K562 (cell line): ENCODE measurements around the gene ITPR1. TPM values are rescaled to one million over a fixed set of nuclear protein-coding genes. Genes with fewer than 3 reads are reported as not detected.
A peak's percentile ranks its signal among the peaks of the same experiment; 100 is the strongest.

ENCODE experiments used
- CBX1 ChIP-seq: sonication (generic); IDR thresholded peaks from 2 replicates; pipeline ENCODE4 v1.6.1; 2016; ENCODE audit warnings: antibody characterized with exemption, low read depth, mild to moderate bottlenecking
- EP300 ChIP-seq: IDR thresholded peaks from 2 replicates; pipeline ENCODE4 v1.6.1; 2012; ENCODE audit warnings: low read length, improper control_type of control experiment
- GTF2F1 ChIP-seq: IDR thresholded peaks from 2 replicates; pipeline ENCODE4 v1.6.1; 2011; ENCODE audit warnings: low read depth, low read length, improper control_type of control experiment
- HLTF ChIP-seq: fragments of 450-650 bp; IDR thresholded peaks from 2 replicates; pipeline ENCODE4 v1.6.1; 2016
- HMG20B ChIP-seq: fragments of 250-450 bp; sonication (Bioruptor Pico); IDR thresholded peaks from 2 replicates; pipeline ENCODE4 v1.5.0; 2021; ENCODE audit warnings: mild to moderate bottlenecking
- MAX ChIP-seq: sonication (generic); formaldehyde crosslinking; IDR thresholded peaks from 2 replicates; pipeline ENCODE4 v1.9.0; 2022; ENCODE audit warnings: mild to moderate bottlenecking, missing genetic modification reagents
- MTA1 ChIP-seq: fragments of 450-650 bp; IDR thresholded peaks from 2 replicates; pipeline ENCODE4 v1.6.1; 2017; ENCODE audit warnings: borderline replicate concordance
- MTA2 ChIP-seq: fragments of 450-650 bp; IDR thresholded peaks from 2 replicates; pipeline ENCODE4 v1.6.1; 2016; ENCODE audit warnings: low read depth
- PHF8 ChIP-seq: fragments of 200-600 bp; sonication (generic); IDR thresholded peaks from 2 replicates; pipeline ENCODE4 v1.6.1; 2012; ENCODE audit warnings: mixed run types, mild to moderate bottlenecking, inconsistent platforms, low read length, moderate library complexity, borderline replicate concordance
- RFX7 ChIP-seq: fragments of 250-450 bp; sonication (Bioruptor Pico); IDR thresholded peaks from 2 replicates; pipeline ENCODE4 v1.5.1; 2021; ENCODE audit warnings: mild to moderate bottlenecking
- SAFB ChIP-seq: fragments of 200-400 bp; formaldehyde crosslinking; IDR thresholded peaks from 2 replicates; pipeline ENCODE4 v1.6.1; 2017; ENCODE audit warnings: low read depth, low read length, borderline replicate concordance
- SNIP1 ChIP-seq: fragments of 450-650 bp; IDR thresholded peaks from 2 replicates; pipeline ENCODE4 v1.7.1; 2017; ENCODE audit warnings: low read depth, mild to moderate bottlenecking
- STAT5A ChIP-seq: IDR thresholded peaks from 2 replicates; pipeline ENCODE4 v1.6.1; 2012; ENCODE audit warnings: low read length, inconsistent platforms, borderline replicate concordance
- THAP7 ChIP-seq: fragments of 250-450 bp; sonication (Bioruptor Pico); IDR thresholded peaks from 2 replicates; pipeline ENCODE4 v1.5.0; 2021
- XRCC3 ChIP-seq: fragments of 450-650 bp; IDR thresholded peaks from 2 replicates; pipeline ENCODE4 v1.6.1; 2017; ENCODE audit warnings: mild to moderate bottlenecking, moderate library complexity
- ZKSCAN3 ChIP-seq: fragments of 250-450 bp; sonication (Bioruptor Pico); IDR thresholded peaks from 2 replicates; pipeline ENCODE4 v1.4.0; 2020
- ZNF561 ChIP-seq: fragments of 450-650 bp; formaldehyde crosslinking; conservative IDR thresholded peaks from 2 replicates; pipeline ENCODE4 v1.4.0; 2020; ENCODE audit warnings: mild to moderate bottlenecking, moderate library complexity
- ZNF609 ChIP-seq: sonication (generic); formaldehyde crosslinking; IDR thresholded peaks from 2 replicates; pipeline ENCODE4 v1.8.1; 2023; ENCODE audit warnings: missing genetic modification reagents, mild to moderate bottlenecking, borderline replicate concordance
- polyA plus RNA-seq, 8 experiments: library from polyadenylated mRNA; depleted of rRNA in 4 of 8; stranded (reverse) in 5 of 8; unstranded in 3 of 8; fragments of >200 nt; fragmentation: Nextera tagmentation in 2 of 8; fragmentation: Illumina TruSeq in 1 of 8; extraction: Ambion mirVana in 2 of 8; extraction: Trizol in 1 of 8; gene quantifications; 2 replicates each; pipeline versions ENCODE4 v1.2.1 to v1.2.3, GENCODE V29; 2011 to 2014; ENCODE audit warnings: inconsistent platforms in 1 of 8, missing spikeins in 1 of 8
- total RNA-seq, 7 experiments: library from RNA; depleted of rRNA in 6 of 7; stranded (reverse); fragments of >200 nt in 6 of 7; fragmentation: Illumina TruSeq in 2 of 7; extraction: Trizol in 2 of 7; gene quantifications; 2 replicates each; pipeline versions ENCODE4 v1.2.1 to v1.2.3, GENCODE V29; 2011 to 2021; ENCODE audit warnings: low replicate concordance in 1 of 7
- TF ChIP-seq, protein P1 (sequence below): sonication (generic); formaldehyde crosslinking; IDR thresholded peaks from 2 replicates; pipeline ENCODE4 v1.8.0; 2022; ENCODE audit warnings: missing genetic modification reagents, mild to moderate bottlenecking, borderline replicate concordance
- TF ChIP-seq, protein P2 (sequence below): fragments of 150-350 bp; IDR thresholded peaks from 2 replicates; pipeline ENCODE4 v1.6.1; 2014; ENCODE audit warnings: low read depth, mild to moderate bottlenecking, low read length, borderline replicate concordance

Gene ITPR1
- total and polyA plus RNA-seq, 9 of the 15 experiments (the other 6 are each of a cell fraction or from before 2014, with no cell fraction given): 22.4 to 40.0 (median 27.4) TPM

DNA sequence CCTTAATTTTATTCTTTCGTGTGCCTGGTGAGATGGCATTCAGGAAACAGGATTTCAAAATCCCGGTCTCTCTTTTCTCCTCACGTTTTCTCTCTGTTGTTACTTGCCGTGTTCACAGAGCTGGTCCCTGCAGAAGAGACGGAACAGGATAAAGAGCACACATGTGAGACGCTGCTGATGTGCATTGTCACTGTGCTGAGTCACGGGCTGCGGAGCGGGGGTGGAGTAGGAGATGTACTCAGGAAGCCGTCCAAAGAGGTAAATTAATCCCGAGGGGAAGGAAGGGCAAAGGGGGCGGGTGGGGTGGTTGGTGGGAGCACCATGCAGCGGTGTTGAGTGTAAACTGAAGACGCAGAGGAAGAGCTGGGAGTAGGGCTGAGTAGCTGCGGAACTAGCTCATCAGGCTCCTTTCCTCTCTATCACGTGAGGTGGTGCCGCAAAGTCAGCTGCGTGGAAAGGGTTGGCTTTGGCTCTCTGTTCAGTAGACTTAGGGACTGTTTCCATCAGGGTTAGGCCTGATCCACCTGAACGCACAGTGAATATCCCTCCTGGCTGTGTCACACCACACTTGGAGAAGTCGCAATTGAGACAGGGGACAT lies 321.3 kb downstream of the ITPR1 start (continued):
- no peak for TF ChIP-seq HMG20B (CRISPR knock-in tag)
- no peak for TF ChIP-seq RFX7
- TF ChIP-seq THAP7: no peak
- TF ChIP-seq ZKSCAN3 (CRISPR knock-in tag): no peak
- TF ChIP-seq EP300: peak; percentile 96
- TF ChIP-seq STAT5A: no peak; the same call in 1 of the 2 replicates
- TF ChIP-seq, protein P1, sequence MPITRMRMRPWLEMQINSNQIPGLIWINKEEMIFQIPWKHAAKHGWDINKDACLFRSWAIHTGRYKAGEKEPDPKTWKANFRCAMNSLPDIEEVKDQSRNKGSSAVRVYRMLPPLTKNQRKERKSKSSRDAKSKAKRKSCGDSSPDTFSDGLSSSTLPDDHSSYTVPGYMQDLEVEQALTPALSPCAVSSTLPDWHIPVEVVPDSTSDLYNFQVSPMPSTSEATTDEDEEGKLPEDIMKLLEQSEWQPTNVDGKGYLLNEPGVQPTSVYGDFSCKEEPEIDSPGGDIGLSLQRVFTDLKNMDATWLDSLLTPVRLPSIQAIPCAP: no peak
- no peak for TF ChIP-seq XRCC3
- TF ChIP-seq MTA2: peak; percentile 39; the same call in 1 of the 2 replicates
- TF ChIP-seq, protein P2, sequence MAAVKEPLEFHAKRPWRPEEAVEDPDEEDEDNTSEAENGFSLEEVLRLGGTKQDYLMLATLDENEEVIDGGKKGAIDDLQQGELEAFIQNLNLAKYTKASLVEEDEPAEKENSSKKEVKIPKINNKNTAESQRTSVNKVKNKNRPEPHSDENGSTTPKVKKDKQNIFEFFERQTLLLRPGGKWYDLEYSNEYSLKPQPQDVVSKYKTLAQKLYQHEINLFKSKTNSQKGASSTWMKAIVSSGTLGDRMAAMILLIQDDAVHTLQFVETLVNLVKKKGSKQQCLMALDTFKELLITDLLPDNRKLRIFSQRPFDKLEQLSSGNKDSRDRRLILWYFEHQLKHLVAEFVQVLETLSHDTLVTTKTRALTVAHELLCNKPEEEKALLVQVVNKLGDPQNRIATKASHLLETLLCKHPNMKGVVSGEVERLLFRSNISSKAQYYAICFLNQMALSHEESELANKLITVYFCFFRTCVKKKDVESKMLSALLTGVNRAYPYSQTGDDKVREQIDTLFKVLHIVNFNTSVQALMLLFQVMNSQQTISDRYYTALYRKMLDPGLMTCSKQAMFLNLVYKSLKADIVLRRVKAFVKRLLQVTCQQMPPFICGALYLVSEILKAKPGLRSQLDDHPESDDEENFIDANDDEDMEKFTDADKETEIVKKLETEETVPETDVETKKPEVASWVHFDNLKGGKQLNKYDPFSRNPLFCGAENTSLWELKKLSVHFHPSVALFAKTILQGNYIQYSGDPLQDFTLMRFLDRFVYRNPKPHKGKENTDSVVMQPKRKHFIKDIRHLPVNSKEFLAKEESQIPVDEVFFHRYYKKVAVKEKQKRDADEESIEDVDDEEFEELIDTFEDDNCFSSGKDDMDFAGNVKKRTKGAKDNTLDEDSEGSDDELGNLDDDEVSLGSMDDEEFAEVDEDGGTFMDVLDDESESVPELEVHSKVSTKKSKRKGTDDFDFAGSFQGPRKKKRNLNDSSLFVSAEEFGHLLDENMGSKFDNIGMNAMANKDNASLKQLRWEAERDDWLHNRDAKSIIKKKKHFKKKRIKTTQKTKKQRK: no peak
- TF ChIP-seq HLTF: peak; percentile 47; the same call in 1 of the 2 replicates
- 0 out of 2 replicates have a peak, but pooled peaks have one; percentile 15 for TF ChIP-seq CBX1
- TF ChIP-seq SAFB: no peak
- TF ChIP-seq SNIP1: 0 out of 2 replicates have a peak, but pooled peaks have one; percentile 48
- no peak; the same call in 1 of the 2 replicates for TF ChIP-seq MAX (CRISPR knock-in tag)
- TF ChIP-seq ZNF609 (CRISPR knock-in tag): no peak
- TF ChIP-seq PHF8: peak; percentile 40; the same call in 1 of the 2 replicates
- TF ChIP-seq ZNF561 (CRISPR knock-in tag): no peak
- TF ChIP-seq MTA1: peak; percentile 86
- no peak for TF ChIP-seq GTF2F1
